ENCODE measurements around the gene CARMIL1.

DNA sequence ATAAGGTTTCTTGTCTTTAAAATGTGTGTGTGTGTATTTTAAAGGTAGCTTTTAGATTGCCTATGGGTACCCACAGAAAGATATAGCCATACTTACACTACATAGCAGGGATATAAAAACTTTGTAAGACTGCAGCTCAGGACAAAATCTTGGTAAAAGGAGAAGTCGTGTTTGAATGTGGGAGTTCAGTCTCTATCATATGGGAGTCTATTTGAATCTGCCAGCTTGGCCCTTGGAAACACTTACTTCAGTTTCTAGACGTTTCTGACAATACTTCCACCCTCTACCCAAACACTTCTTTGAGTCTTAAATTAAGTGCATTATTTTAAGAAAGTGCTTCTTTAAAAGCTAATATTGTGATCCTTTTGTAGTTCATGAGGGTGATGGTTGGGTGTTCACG lies 155.7 kb downstream of the CARMIL1 start:
- TF ChIP-seq EZH2phosphoT487 (IDR thresholded peaks at IDR 0.05; ENCODE audit: borderline replicate concordance): no peak
- TF ChIP-seq CTCF (conservative IDR thresholded peaks at IDR 0.05; ENCODE audit: low read length): no peak
